Measurements from ENCODE around the gene CYFIP2.

- TF ChIP-seq CTCF (IDR thresholded peaks at IDR 0.05) = no peak
- TF ChIP-seq POLR2AphosphoS5 (IDR thresholded peaks at IDR 0.05) = no peak
Measured at GRCh38 chr5:157372472-157372822, 106.5 kb downstream of the CYFIP2 start.

Data from stomach (tissue), 4 donors.